ENCODE measurements around the gene TENM4. TPM values are rescaled to one million over a fixed set of nuclear protein-coding genes. Genes with fewer than 3 reads are reported as not detected.

TENM4 gene
- total and polyA plus RNA-seq, 4 donors, result 0.02 to 0.33 (median 0.14) TPM

DNA sequence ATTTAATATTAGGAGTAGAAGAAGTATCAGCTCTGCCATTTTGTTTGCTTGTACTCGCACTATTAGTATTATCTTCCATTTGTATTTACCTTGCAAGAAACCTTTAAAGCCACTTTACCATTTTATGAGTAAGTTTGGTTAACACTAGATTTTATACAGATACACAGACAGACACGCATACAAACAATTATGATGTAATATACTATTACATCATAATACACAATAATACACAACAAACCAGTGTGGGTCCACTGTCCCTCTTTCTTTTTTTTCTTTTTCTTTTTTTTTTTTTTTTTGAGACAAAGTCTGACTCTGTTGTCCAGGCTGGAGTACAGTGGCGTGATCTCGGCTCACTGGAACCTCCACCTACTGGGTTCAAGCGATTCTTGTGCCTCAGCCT, 695.9 kb downstream of the TENM4 start:
- TF ChIP-seq RXRA (IDR thresholded peaks at IDR 0.05) (no peak), TAF1 (conservative IDR thresholded peaks at IDR 0.05) (no peak), JUND (IDR thresholded peaks at IDR 0.05) (no peak), HNF4A (conservative IDR thresholded peaks at IDR 0.05) (no peak), GABPA (IDR thresholded peaks at IDR 0.05 in 1 of 2, conservative IDR thresholded peaks at IDR 0.05 in 1 of 2) (no peak), SP1 (IDR thresholded peaks at IDR 0.05) (no peak), RAD21 (IDR thresholded peaks at IDR 0.05) (no peak), NR2F2 (IDR thresholded peaks at IDR 0.05) (no peak)
- TF ChIP-seq, protein P1, sequence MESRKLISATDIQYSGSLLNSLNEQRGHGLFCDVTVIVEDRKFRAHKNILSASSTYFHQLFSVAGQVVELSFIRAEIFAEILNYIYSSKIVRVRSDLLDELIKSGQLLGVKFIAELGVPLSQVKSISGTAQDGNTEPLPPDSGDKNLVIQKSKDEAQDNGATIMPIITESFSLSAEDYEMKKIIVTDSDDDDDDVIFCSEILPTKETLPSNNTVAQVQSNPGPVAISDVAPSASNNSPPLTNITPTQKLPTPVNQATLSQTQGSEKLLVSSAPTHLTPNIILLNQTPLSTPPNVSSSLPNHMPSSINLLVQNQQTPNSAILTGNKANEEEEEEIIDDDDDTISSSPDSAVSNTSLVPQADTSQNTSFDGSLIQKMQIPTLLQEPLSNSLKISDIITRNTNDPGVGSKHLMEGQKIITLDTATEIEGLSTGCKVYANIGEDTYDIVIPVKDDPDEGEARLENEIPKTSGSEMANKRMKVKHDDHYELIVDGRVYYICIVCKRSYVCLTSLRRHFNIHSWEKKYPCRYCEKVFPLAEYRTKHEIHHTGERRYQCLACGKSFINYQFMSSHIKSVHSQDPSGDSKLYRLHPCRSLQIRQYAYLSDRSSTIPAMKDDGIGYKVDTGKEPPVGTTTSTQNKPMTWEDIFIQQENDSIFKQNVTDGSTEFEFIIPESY (IDR thresholded peaks at IDR 0.05), result no peak
- TF ChIP-seq, protein P2, sequence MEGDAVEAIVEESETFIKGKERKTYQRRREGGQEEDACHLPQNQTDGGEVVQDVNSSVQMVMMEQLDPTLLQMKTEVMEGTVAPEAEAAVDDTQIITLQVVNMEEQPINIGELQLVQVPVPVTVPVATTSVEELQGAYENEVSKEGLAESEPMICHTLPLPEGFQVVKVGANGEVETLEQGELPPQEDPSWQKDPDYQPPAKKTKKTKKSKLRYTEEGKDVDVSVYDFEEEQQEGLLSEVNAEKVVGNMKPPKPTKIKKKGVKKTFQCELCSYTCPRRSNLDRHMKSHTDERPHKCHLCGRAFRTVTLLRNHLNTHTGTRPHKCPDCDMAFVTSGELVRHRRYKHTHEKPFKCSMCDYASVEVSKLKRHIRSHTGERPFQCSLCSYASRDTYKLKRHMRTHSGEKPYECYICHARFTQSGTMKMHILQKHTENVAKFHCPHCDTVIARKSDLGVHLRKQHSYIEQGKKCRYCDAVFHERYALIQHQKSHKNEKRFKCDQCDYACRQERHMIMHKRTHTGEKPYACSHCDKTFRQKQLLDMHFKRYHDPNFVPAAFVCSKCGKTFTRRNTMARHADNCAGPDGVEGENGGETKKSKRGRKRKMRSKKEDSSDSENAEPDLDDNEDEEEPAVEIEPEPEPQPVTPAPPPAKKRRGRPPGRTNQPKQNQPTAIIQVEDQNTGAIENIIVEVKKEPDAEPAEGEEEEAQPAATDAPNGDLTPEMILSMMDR (IDR thresholded peaks at IDR 0.05; ENCODE audit: low read depth, low read length, missing input control), result no peak
- TF ChIP-seq, protein P3, sequence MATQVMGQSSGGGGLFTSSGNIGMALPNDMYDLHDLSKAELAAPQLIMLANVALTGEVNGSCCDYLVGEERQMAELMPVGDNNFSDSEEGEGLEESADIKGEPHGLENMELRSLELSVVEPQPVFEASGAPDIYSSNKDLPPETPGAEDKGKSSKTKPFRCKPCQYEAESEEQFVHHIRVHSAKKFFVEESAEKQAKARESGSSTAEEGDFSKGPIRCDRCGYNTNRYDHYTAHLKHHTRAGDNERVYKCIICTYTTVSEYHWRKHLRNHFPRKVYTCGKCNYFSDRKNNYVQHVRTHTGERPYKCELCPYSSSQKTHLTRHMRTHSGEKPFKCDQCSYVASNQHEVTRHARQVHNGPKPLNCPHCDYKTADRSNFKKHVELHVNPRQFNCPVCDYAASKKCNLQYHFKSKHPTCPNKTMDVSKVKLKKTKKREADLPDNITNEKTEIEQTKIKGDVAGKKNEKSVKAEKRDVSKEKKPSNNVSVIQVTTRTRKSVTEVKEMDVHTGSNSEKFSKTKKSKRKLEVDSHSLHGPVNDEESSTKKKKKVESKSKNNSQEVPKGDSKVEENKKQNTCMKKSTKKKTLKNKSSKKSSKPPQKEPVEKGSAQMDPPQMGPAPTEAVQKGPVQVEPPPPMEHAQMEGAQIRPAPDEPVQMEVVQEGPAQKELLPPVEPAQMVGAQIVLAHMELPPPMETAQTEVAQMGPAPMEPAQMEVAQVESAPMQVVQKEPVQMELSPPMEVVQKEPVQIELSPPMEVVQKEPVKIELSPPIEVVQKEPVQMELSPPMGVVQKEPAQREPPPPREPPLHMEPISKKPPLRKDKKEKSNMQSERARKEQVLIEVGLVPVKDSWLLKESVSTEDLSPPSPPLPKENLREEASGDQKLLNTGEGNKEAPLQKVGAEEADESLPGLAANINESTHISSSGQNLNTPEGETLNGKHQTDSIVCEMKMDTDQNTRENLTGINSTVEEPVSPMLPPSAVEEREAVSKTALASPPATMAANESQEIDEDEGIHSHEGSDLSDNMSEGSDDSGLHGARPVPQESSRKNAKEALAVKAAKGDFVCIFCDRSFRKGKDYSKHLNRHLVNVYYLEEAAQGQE (IDR thresholded peaks at IDR 0.05), result no peak
- 96% methylated on average over 5 of the region's 5 CpGs for WGBS
- Histone ChIP-seq H3K9ac (ENCODE audit: low read depth in 1 of 2, low read length in 2 of 2) (no peak overlapping the region), H3K4me1 (ENCODE audit: control insufficient read depth in 4 of 4, insufficient read depth in 4 of 4, low read length in 3 of 4) (peaks cover 0 to 7% (median 2%) of the 10 kb centered on the region in 4 donors), H3K36me3 (ENCODE audit: control insufficient read depth in 4 of 4, insufficient read depth in 3 of 4, low read depth in 1 of 4, low read length in 3 of 4) (no peaks in the 10 kb centered on the region), H3K27ac (ENCODE audit: low read depth in 1 of 2, low read length in 2 of 2) (no peak overlapping the region), H3K27me3 (ENCODE audit: control insufficient read depth in 4 of 4, insufficient read depth in 4 of 4, low read length in 3 of 4) (no peaks in the 10 kb centered on the region), H3K9me3 (ENCODE audit: control insufficient read depth in 4 of 4, low read length in 3 of 4) (no peaks in the 10 kb centered on the region), H3K4me3 (ENCODE audit: low read depth in 1 of 3, low read length in 3 of 3) (no peak overlapping the region)
- no peak for DNase-seq (ENCODE audit: low spot score)

DNA sequence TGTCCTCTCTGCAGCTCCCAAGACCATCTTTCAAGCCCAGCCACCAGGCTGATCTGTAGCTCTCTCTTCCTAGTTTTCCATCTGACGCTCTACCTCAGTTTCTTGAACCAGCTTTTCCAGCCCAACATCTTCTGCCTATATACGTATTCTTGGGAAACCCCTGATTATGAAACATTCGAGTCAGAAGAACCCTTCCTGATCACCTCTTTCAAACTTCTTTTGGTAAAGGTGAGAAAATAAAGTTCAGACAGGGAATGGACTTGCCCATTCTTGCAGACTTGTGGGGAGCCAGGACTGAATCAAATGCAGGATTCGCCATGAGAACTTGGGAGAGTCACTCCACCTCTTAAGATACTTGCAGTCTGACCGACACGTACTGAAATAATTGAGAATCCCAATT, 696.6 kb downstream of the TENM4 start:
- no peak overlapping the region for H3K4me3 ChIP-seq (ENCODE audit: low read depth in 1 of 3, low read length in 3 of 3)
- H3K27ac ChIP-seq (ENCODE audit: low read depth in 1 of 2, low read length in 2 of 2), result no peak overlapping the region
- no peaks in the 10 kb centered on the region for H3K27me3 ChIP-seq (ENCODE audit: control insufficient read depth in 4 of 4, insufficient read depth in 4 of 4, low read length in 3 of 4)
- 94% methylated on average over 6 of the region's 6 CpGs for WGBS
- H3K9ac ChIP-seq (ENCODE audit: low read depth in 1 of 2, low read length in 2 of 2), result no peak overlapping the region
- peaks cover 0 to 7% (median 2%) of the 10 kb centered on the region in 4 donors for H3K4me1 ChIP-seq (ENCODE audit: control insufficient read depth in 4 of 4, insufficient read depth in 4 of 4, low read length in 3 of 4)
- H3K9me3 ChIP-seq (ENCODE audit: control insufficient read depth in 4 of 4, low read length in 3 of 4), result no peaks in the 10 kb centered on the region
- H3K36me3 ChIP-seq (ENCODE audit: control insufficient read depth in 4 of 4, insufficient read depth in 3 of 4, low read depth in 1 of 4, low read length in 3 of 4), result no peaks in the 10 kb centered on the region
- no peak for DNase-seq (ENCODE audit: low spot score)
- TF ChIP-seq SP1 (IDR thresholded peaks at IDR 0.05), result no peak
- no peak for TF ChIP-seq HNF4A (conservative IDR thresholded peaks at IDR 0.05)
- no peak for TF ChIP-seq HNF4G (IDR thresholded peaks at IDR 0.05)
- TF ChIP-seq, protein P1 (IDR thresholded peaks at IDR 0.05), result no peak
- TF ChIP-seq NR2F2 (IDR thresholded peaks at IDR 0.05), result no peak
- no peak for TF ChIP-seq YY1 (IDR thresholded peaks at IDR 0.05)
- no peak for TF ChIP-seq EGR1 (IDR thresholded peaks at IDR 0.05; ENCODE audit: low read depth in 2 of 2)
- TF ChIP-seq TAF1 (conservative IDR thresholded peaks at IDR 0.05), result no peak
- no peak for TF ChIP-seq FOXA2 (IDR thresholded peaks at IDR 0.05)
- no peak for TF ChIP-seq RXRA (IDR thresholded peaks at IDR 0.05)
- TF ChIP-seq FOXA1 (IDR thresholded peaks at IDR 0.05), result no peak
- TF ChIP-seq, protein P3 (IDR thresholded peaks at IDR 0.05), result no peak
- TF ChIP-seq JUND (IDR thresholded peaks at IDR 0.05), result no peak
- TF ChIP-seq, protein P2 (IDR thresholded peaks at IDR 0.05; ENCODE audit: low read depth, low read length, missing input control), result no peak
- no peak for TF ChIP-seq RAD21 (IDR thresholded peaks at IDR 0.05)
